Endometrium (tissue), 2 donors: ENCODE measurements around the gene OSBPL5.

Experiments used
- FAIRE-seq: peaks from 2 replicates; lab custom pipeline; 2012; peaks lifted over from hg19 to GRCh38; lab: Jason Lieb, UNC
- donor health status: control.
- donor health status: control.

The OSBPL5 gene

DNA sequence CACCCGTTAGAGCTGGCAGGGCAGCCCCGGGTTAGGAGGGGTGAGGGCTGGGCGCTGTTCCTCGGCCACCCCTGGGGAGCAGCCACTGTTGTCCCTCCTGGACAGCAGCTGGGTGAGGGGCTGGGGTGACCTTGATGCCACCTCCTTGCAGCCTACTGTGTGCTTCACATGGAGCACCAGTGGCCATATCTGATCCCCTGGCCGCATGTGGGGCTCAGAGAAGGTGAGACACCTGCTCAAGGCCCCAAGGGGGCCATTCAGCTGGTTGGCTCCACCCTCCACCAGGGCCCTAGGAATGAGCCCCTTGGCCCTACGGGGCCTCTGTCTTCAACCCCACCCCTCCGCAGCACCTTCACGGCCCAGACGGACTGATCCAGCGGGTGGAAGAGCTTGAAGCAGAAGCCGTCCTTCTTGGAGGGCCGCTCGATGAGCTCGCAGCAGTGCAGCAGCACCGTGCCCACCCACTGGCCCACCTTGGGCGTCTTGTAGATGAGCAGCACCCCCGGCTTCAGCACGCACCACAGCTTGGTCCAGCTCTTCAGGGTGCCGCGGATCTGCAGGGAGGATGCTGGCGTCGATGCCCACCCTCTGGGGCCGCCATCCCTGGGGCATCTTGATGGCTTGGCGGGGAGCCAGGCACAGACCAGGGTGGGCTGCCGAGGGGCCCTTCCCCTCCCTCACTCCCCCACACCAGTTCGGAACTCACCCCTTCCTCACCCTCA, 44.9 kb downstream of the OSBPL5 start:
- no peak for FAIRE-seq

DNA sequence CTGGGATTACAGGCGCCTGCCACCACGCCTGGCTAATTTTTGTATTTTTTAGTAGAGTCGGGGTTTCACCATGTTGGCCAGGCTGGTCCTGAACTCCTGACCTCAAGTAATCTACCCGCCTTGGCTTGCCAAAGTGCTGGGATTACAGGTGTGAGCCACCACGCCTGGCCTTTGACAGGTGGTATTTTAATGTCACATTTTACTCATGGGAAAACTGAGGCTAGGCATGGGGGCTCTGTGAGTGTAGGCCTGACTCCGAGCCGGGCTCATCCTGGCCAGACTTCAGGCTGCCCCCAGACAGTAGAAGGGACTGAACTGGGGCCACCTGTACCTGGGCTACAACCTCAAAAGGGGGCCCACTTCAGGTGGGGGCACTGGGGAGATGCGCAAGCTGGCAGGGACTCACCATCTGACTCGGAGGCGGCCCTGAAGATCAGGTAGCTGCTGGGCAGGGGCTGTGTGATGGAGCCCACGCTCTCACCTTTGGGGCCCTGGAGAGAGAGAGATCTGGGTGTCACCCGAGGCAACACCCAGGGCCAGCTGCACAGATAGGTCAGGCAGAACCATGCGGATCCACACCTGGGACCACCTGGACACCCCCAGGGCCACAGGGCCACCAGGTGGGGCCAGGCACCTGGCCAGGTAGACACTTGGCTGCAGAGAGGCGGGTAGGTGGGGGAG, 45.8 kb downstream of the OSBPL5 start:
- no peak for FAIRE-seq

DNA sequence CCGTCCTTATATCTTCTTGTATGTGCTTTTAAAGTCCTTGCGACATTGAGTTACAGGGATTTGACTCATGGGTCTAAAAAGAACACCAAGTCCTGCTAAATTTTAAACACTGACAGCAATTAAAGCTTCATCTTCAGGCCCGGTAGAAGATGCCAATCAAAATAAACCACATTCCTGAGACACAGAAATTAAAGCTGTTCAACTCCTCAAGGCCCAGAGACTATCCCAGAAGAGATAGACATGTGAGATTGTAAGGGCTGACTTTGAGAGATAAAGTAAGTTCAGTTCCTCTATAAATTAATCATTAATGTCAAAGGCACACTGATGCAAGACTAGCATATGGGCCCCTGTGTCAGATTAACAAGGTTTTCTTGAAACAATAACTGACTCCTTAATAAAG, 49.8 kb downstream of the OSBPL5 start:
- FAIRE-seq, result no peak

DNA sequence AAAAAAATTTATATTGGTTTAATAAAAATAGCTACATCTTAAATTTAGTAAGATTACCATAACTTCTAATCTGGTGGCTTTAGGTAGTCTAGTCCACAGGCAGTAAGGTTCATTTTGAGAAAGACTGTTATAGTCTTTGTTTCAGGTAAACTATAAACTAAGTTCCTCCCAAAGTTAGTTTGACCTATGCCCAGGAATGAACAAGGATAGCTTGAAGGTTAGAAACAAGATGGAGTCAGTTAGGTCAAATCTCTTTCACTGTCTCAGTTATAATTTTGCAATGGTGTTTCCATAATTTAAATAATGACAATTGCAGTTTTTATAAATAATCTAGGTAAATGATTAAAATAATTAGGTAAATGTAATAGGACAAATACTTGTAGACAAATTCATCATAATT, 51.4 kb downstream of the OSBPL5 start:
- FAIRE-seq, result peak; percentile 93

DNA sequence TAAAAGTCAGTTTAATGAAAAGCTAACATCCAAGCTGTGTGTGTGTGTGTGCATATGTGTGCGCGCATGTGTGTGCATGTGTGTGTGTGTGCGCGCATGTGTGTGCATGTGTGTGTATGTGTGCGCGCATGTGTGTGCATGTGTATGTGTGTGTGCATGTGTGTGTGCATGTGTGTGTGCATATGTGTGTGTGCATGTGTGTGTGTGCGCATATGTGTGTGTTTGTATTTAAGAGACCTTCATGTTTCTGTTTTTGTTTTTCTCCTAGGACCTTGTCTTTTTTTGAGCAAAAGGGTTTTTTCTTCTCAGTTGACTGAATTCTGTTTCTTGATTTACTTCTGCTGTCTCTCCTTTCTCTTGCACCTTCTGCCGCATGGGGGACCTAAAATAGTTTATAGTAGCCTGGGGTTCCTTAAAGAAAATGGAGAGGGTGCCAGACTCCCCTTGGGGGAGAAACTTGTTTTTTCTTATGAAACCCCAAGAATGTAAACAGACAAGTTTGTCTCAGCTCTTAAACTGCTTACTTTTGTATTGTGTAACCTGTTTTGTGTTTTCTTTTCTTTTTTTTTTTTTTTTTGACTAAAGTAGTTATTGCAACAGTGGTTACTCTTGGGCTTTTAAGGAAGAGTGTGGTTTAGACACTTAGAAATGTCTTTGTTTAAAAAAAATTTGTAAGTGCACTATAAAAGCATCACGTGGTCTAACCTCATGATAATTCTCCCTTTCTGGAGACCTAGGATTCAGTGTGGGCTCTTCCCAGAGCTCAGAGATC, 53.0 kb downstream of the OSBPL5 start:
- FAIRE-seq, result peak; percentile 95

DNA sequence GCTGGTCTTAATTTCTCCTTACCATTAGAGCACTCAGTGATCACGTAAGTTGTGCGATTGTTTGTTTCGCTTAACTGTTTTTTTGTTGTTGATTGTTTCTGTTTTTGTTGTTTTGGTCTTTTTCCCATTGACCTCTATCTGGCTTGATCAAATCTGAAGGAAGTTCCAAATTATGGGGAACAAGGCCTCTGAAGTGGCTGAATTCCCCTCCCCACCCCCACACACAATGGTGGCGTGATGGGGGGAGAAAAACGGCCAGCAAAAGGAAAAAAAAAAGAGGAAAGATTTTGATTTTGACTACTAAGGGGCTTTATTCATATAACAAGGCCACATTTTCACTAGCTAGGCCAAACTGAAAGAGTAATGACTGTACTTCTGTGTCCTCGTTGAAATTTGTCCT, 53.6 kb downstream of the OSBPL5 start:
- peak; percentile 15 for FAIRE-seq

DNA sequence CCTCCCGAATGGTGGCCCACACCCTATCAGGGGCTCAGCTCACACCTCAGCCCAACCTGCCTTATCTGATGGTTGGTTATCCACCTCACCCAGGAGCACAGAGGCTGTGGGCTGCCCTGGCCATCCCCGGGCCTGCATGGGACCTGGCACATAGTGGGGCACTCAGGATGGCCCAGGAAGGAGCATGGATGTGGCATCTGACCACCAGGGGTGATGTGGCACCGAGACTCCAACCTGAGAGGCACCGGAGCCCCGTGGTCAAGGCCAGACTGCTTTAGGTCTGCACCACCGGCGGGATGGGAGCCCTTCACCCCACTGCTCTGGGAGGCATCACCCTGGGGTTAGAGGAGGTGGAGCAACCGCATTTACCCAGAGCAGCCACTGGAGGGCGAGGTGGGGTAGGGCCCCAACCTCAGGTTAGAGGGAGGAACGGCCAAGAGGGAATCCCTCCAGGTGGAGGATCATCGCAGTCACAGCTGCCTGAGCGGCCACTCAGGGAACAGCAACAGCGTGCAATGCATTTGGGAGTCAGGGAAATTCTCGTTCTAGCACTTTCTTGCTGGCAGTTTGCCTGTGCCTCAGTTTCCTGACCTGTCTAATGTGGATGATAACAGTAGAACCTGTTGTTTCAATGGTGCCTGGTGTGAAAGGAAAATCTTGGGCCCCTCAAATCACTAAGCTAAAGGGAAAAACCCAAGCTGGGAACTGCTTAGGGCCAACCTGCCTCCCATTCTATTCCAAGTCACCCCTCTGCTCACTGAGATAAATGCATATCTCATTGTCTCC, 55.0 kb downstream of the OSBPL5 start:
- no peak for FAIRE-seq

DNA sequence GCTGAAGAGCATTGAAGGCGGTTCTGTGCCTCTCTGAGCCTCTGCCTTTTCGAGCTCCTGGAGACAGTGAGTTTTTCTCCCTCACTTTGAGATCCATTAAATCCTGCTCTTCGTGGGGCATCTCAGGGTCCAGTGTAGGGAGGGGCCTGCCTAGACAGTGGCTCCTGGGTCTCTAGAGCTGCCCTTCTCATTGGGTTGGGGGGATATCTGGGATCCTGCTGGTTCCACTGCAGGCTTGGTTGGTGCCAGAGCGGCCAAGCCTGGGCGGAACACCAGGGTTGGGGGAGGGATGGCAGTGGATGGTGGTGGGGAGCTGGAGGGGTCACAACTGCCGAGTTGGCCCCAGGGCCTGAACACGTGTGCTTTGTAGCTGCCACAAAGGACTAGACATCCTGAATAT, 55.7 kb downstream of the OSBPL5 start:
- no peak for FAIRE-seq

DNA sequence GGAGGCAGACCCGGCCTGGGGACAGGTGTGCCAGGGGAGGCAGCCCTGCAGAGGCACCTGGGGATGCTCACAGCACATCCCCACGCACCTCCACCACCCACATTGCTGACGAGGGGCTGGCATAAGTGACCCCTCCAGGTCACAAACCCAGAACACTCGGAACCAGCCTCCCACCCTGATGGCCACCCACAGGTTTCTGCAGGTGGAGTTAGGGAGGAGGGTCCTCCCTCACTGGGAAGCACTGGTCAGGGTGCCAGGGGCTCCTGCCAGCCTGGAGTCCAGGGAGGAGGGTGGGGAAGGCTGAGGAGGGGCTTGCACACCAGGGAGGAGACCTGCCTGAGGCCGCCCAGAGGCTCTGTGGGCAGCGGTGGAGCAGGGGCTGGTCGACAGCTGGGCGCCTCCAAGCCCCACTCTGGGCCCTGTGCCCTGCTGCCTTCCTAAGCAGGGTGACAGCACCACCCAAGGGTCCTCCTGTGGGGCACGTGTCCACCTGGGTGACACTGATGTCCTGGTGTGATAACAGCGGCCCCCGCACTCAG, 56.9 kb downstream of the OSBPL5 start:
- FAIRE-seq, result no peak

DNA sequence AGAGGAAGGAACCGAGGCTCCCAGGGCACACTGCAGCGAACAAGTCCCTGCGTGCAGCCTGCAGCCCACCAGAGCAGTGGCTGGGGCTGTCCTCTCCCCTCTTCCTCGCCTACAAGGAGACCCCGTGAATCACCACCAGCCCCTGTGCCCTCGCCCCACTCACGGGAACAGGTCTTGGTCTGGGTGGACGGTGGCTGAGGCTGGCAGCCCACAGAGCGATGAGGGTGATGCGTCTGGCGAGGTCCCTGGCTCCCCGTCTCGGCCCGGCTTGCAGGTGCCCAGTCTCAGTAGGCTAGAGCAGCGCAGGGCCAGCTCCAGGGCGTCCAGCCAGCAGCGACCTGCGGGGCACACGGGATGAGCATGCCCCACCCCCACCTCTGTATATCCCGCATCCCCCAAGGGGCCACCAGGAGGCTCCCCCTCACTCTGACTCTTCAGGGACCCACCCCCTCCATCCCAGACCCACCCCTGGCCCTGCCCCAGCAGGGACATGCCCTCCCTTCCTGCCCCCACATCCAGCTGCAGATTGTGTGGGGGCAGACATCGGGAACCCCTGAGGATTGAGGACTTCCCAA, 57.4 kb downstream of the OSBPL5 start:
- no peak for FAIRE-seq

DNA sequence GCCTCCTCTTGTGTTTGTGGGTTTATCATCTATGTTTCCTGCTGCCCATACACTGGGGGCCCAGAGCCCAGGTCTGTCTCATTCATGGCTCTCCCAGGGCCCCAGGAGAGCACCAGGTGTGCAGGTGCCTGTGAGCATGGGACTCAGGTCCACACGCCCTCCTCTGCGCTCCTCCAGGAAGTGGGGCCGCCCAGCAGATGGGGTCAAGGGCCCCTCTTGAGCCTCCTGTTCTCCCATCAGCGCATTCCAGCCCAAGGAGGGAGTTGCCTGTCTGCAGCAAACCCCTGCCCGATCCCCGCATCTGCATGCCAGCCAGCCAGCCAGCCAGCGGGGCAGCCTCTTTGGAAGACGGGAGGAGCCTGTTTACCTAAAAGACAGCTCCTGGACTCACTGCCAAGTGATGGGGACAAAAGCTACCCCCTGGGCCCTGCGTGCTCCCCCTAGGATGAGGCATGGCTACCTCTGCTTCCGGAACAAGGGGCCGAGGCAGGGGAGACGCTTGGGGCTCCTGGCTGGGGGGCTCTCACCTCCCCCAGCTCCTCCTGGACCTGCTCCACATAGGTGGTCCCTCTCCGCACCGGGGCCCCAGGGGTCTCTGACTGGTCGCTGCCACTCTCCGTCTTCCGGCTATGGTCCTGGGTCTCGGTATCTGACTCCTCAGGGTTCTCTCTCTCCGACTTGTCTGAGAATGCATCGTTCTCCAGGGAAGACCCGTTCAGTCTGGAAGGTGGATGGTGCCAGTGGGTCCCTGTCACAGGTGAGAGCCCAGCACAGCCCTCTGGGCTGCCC, 58.2 kb downstream of the OSBPL5 start:
- FAIRE-seq, result no peak

DNA sequence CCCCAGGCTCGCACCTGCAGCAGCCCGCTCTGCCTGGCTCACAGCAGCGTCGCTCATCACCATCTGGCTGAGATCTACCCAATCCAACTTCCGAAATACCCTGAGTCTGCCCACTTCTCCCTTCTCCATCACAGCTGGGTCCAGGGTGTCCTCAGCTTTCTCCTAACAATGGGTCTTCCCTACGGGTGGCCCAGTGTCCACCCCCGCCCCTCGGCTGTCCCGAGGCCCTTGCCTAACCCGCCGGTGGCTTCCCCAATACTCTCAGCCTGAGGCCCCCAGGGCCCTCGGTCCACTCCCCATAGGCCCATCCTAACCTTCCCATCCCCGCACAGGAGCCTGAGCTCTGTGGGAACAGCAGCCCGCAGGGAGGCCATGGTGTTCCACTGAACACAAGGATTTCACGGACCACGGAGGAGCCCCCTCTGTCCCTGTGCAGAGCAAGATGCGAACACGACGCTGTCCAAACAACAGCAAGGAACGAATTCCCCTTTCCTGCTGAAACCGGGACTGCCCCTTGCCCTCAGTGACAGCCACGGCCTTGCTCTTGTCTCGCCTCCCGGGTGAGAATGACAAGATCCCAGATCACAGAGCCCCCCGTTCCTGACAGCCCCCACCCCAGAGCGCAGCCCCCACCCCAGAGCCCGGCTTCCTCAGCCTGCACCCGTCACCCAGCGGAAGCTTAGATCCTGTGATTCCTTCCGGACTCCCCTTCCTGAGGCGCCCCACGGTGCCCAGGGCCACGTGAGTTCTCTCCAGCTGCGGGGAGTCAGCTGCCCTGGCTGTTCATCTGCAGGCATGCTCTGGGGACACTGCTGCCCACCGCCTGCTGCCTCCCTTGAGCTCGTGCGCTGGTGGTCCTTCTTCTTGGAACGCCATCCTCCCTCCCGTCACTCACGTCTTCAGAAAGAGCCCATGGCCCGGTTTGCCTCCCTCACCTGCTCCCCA, 59.0 kb downstream of the OSBPL5 start:
- no peak for FAIRE-seq

DNA sequence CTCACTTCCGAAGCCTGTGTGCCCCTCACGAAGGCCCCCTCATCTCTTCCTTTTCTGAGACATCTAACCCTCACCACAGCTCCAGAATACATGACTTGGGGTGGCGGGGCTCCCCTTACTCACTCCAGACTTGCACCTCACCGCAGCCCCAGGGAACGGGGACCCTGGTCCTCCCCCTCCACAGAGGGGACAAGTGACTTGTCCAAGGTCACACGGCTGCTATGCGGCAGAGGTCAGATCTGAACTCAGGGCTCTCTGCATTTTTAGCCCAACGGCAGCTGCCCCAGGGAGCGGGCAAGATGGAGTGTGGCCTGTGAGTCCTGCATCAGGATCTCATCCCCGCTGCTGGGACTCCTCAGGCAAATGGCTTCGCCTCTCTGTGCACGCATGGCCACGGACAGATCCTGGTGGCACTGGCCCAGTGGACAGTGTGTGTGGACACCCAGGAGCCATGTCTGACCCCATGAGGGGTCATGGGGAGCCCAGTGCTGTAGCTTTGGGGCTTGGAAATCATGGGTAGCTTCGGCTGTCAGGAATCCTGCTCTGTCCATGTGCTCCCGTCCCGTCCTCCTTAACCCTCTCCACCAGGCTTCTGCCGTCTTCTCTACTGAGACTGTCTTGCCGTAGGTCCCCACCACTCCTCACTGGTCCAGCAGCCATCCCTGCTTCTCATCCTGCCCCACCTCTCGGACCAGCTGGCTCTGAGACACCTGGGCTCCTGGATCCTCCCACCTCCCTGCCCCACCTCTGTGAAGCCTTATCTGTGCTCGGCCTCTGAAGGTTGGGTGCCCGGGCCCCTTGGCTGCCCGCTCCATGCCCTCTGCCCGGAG, 59.9 kb downstream of the OSBPL5 start:
- no peak for FAIRE-seq

DNA sequence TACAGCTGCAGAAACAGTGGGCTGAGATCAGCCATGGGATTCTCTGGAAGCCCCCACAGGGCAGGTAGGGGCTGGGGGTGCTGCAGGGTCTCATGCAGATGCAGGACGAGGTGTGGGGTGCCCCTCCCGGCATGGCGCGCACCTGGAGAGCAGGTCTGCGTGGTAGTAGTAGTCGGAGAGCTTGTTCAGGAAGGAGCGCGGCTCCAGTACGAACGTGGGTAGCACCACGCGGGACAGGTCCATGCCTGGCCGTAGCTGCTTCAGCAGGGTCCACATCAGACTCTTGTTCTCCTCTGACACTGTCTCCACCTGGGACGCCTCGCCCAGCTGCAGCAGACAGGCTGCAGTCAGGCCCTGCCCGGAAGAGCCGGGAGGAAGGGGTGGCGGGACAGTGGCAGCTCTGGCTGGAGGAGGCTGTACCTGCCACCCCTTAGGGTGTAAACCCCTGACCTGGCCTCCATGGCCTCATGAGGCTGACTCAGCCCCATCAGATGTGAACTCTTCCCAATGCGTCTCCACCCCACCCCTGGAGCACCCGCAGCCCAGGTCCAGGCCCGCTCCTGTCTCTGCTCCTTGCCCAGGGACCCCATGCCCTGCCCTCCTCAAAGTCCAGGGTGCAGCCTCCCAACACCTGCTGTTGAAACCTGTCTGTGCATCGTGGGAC, 60.9 kb downstream of the OSBPL5 start:
- FAIRE-seq, result no peak

DNA sequence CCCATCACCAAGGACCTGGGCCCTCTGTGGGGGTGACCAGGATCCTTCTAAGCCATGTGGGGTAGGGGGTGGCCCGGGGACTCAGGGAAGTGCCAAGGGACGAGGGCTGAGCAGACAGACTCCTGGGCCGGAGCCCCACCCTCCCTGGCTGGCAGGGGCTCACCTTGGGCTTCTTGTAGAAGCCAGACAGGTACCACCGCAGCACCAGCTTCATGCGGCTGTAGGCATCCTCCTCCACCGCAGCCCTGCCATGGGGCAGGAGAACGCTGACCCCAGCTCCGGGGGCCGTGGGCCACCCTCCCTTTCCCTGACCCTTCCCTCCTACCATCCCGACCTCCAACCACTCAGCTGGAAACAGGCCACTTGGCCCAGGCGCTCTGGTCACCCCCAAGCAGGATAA, 62.0 kb downstream of the OSBPL5 start:
- no peak for FAIRE-seq

DNA sequence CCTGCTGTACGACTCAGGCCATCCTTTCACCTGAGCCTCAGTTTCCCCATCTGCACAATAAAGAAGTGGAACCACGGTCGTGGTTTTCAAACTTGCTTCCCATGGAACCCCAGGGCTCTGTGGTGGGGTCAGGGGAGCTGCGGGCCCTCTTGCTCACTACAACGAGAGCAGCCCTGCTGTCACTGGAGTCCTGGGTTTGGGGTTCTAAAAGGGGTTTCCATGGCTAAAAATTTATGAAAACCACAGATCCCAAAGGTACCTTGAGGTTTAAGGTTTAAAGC, 62.5 kb downstream of the OSBPL5 start:
- FAIRE-seq, result no peak

DNA sequence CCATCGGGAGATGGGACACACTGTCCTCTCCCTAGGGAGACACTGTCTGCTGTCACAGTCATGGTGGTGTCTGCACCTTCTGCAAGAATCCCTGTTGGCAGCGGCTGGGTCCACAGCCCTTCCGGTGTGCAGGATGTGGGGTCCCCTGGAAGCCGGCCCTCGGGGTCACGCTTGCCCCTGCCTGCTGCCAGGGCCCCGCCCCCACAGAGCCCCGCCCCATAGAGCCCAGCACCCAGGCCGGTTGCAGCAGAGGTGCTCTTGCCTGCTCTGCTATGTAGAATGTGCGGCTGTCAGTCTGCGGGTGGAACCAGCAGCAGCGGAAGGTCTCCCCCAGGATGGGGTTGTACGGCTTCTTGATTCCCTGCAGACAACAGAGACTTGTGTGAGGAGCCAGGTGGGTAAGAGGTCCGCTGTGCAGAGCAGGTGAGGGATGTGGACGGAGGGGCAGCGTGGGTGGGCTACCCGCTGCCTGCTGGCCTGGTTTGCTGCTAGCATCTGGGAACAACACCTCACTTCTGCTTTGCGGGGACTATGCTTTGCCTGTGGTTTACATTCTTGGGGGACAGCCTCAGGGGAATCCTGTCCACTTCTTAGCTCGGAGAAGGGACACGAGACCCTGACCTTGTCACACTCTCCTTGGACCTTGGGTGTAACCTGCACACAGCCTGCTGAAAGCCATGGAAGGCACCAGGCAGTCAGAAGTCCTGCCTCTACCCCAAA, 63.0 kb downstream of the OSBPL5 start:
- no peak for FAIRE-seq

DNA sequence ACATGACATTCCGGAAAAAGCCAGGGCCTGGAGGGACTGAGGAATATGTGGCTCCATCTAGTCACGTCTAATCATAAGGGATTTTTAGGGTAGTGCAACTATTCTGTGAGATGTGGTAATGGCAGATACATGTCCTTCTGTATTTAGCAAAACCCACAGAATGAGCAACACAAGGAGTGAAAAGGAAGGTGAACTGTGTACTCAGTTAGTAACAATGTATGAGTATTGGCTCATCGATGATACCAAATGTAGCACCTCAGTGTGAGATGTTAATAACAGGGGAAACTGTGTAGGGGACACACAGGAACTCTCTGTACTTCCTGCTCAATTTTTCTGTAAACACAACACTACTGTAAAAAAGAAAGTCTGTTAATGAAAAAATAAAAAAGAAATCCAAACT, 65.9 kb downstream of the OSBPL5 start:
- FAIRE-seq, result no peak
